SK-N-SH treated with all-trans-retinoic acid at 6 μM for 48 hours (cell line): Measurements from ENCODE around the gene HDAC10.

ENCODE experiments used
- ATAC-seq: fragments of 200-7000 bp; cut with Tn5 transposase; 3 replicates; pipeline ENCODE4 v1.9.1; 2020; ENCODE audit warnings: mild to moderate bottlenecking, moderate library complexity
- ARNTL ChIP-seq: fragments of 450-650 bp; formaldehyde crosslinking; IDR thresholded peaks from 2 replicates; pipeline ENCODE4 v1.5.0; 2020; ENCODE audit warnings: low read depth, mild to moderate bottlenecking, moderate library complexity, borderline replicate concordance
- BACH2 ChIP-seq: fragments of 250-450 bp; sonication (Bioruptor Pico); IDR thresholded peaks from 2 replicates; pipeline ENCODE4 v1.9.0; 2021; ENCODE audit warnings: mild to moderate bottlenecking, borderline replicate concordance
- CSDC2 ChIP-seq: fragments of 250-450 bp; sonication (Bioruptor Pico); IDR thresholded peaks from 2 replicates; pipeline ENCODE4 v1.5.0; 2020; ENCODE audit warnings: mild to moderate bottlenecking, moderate library complexity
- CSRNP3 ChIP-seq: fragments of 250-450 bp; sonication (Bioruptor Pico); IDR thresholded peaks from 2 replicates; pipeline ENCODE4 v1.5.1; 2021; ENCODE audit warnings: mild to moderate bottlenecking, moderate library complexity
- GLIS3 ChIP-seq: fragments of 250-450 bp; sonication (Bioruptor Pico); IDR thresholded peaks from 2 replicates; pipeline ENCODE4 v1.5.0; 2020; ENCODE audit warnings: mild to moderate bottlenecking, moderate library complexity
- ISL1 ChIP-seq: fragments of 250-450 bp; sonication (Bioruptor Pico); IDR thresholded peaks from 2 replicates; pipeline ENCODE4 v2.1.2; 2022; ENCODE audit warnings: mild to moderate bottlenecking, moderate library complexity
- OSR1 ChIP-seq: fragments of 250-450 bp; sonication (Bioruptor Pico); IDR thresholded peaks from 2 replicates; pipeline ENCODE4 v1.8.0; 2022; ENCODE audit warnings: moderate library complexity, mild to moderate bottlenecking, inconsistent platforms
- PATZ1 ChIP-seq: fragments of 250-450 bp; sonication (Bioruptor Pico); IDR thresholded peaks from 2 replicates; pipeline ENCODE4 v1.8.0; 2020; ENCODE audit warnings: mild to moderate bottlenecking, moderate library complexity, borderline replicate concordance
- POU6F1 ChIP-seq: fragments of 250-450 bp; sonication (Bioruptor Pico); IDR thresholded peaks from 2 replicates; pipeline ENCODE4 v1.8.0; 2021; ENCODE audit warnings: low read depth, mild to moderate bottlenecking, moderate library complexity, borderline replicate concordance
- PPARA ChIP-seq: fragments of 250-450 bp; sonication (Bioruptor Pico); IDR thresholded peaks from 2 replicates; pipeline ENCODE4 v1.5.0; 2020; ENCODE audit warnings: mild to moderate bottlenecking, borderline replicate concordance
- RARB ChIP-seq: fragments of 250-450 bp; sonication (Bioruptor Pico); IDR thresholded peaks from 2 replicates; pipeline ENCODE4 v1.8.0; 2021; ENCODE audit warnings: mild to moderate bottlenecking, moderate library complexity
- SNAI2 ChIP-seq: fragments of 250-450 bp; sonication (Bioruptor Pico); IDR thresholded peaks from 2 replicates; pipeline ENCODE4 v1.5.0; 2020; ENCODE audit warnings: mild to moderate bottlenecking, moderate library complexity
- TCF4 ChIP-seq: fragments of 250-450 bp; sonication (Bioruptor Pico); IDR thresholded peaks from 2 replicates; pipeline ENCODE4 v1.8.0; 2021; ENCODE audit warnings: mild to moderate bottlenecking, moderate library complexity, borderline replicate concordance
- TOX ChIP-seq: fragments of 250-450 bp; sonication (Bioruptor Pico); IDR thresholded peaks from 2 replicates; pipeline ENCODE4 v1.8.0; 2021; ENCODE audit warnings: mild to moderate bottlenecking, moderate library complexity, borderline replicate concordance
- ZC3H10 ChIP-seq: fragments of 250-450 bp; sonication (Bioruptor Pico); IDR thresholded peaks from 2 replicates; pipeline ENCODE4 v1.5.1; 2021; ENCODE audit warnings: mild to moderate bottlenecking, moderate library complexity
- ZFP3 ChIP-seq: fragments of 250-450 bp; sonication (Bioruptor Pico); IDR thresholded peaks from 2 replicates; pipeline ENCODE4 v1.5.0; 2020; ENCODE audit warnings: mild to moderate bottlenecking, moderate library complexity
- ZFP30 ChIP-seq: fragments of 450-650 bp; formaldehyde crosslinking; IDR thresholded peaks from 2 replicates; pipeline ENCODE4 v1.5.0; 2022; ENCODE audit warnings: mild to moderate bottlenecking, moderate library complexity
- ZNF565 ChIP-seq: fragments of 450-650 bp; formaldehyde crosslinking; conservative IDR thresholded peaks from 2 replicates; pipeline ENCODE4 v1.5.0; 2020; ENCODE audit warnings: low read depth, mild to moderate bottlenecking, moderate library complexity
- ZNF70 ChIP-seq: fragments of 450-650 bp; formaldehyde crosslinking; IDR thresholded peaks from 2 replicates; pipeline ENCODE4 v1.5.0; 2020; ENCODE audit warnings: mild to moderate bottlenecking, moderate library complexity
- ZNF8 ChIP-seq: fragments of 450-650 bp; formaldehyde crosslinking; IDR thresholded peaks from 2 replicates; pipeline ENCODE4 v1.5.0; 2020; ENCODE audit warnings: mild to moderate bottlenecking, moderate library complexity
- TF ChIP-seq, protein P1 (sequence below): fragments of 250-450 bp; sonication (Bioruptor Pico); IDR thresholded peaks from 2 replicates; pipeline ENCODE4 v1.5.1; 2020; ENCODE audit warnings: low read depth, mild to moderate bottlenecking, moderate library complexity
- TF ChIP-seq, protein P2 (sequence below): fragments of 250-450 bp; sonication (Bioruptor Pico); IDR thresholded peaks from 2 replicates; pipeline ENCODE4 v1.5.0; 2020; ENCODE audit warnings: mild to moderate bottlenecking, moderate library complexity

The HDAC10 gene

GRCh38 chr22:50287731-50288130 lies 36.7 kb upstream of the HDAC10 start:
- ATAC-seq, result no peak
- TF ChIP-seq, protein P1, sequence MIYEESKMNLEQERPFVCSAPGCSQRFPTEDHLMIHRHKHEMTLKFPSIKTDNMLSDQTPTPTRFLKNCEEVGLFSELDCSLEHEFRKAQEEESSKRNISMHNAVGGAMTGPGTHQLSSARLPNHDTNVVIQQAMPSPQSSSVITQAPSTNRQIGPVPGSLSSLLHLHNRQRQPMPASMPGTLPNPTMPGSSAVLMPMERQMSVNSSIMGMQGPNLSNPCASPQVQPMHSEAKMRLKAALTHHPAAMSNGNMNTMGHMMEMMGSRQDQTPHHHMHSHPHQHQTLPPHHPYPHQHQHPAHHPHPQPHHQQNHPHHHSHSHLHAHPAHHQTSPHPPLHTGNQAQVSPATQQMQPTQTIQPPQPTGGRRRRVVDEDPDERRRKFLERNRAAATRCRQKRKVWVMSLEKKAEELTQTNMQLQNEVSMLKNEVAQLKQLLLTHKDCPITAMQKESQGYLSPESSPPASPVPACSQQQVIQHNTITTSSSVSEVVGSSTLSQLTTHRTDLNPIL (CRISPR knock-in tag), result no peak
- TF ChIP-seq GLIS3 (CRISPR knock-in tag) (no peak), BACH2 (CRISPR knock-in tag) (no peak), ZFP3 (no peak), OSR1 (CRISPR knock-in tag) (no peak), PPARA (CRISPR knock-in tag) (no peak), ZNF8 (no peak), SNAI2 (CRISPR knock-in tag) (no peak), CSRNP3 (CRISPR knock-in tag) (no peak), TCF4 (CRISPR knock-in tag) (no peak), POU6F1 (CRISPR knock-in tag) (no peak), ZC3H10 (CRISPR knock-in tag) (no peak), PATZ1 (CRISPR knock-in tag) (no peak), ZNF565 (CRISPR knock-in tag) (no peak), ZFP30 (CRISPR knock-in tag) (no peak)
- TF ChIP-seq, protein P2, sequence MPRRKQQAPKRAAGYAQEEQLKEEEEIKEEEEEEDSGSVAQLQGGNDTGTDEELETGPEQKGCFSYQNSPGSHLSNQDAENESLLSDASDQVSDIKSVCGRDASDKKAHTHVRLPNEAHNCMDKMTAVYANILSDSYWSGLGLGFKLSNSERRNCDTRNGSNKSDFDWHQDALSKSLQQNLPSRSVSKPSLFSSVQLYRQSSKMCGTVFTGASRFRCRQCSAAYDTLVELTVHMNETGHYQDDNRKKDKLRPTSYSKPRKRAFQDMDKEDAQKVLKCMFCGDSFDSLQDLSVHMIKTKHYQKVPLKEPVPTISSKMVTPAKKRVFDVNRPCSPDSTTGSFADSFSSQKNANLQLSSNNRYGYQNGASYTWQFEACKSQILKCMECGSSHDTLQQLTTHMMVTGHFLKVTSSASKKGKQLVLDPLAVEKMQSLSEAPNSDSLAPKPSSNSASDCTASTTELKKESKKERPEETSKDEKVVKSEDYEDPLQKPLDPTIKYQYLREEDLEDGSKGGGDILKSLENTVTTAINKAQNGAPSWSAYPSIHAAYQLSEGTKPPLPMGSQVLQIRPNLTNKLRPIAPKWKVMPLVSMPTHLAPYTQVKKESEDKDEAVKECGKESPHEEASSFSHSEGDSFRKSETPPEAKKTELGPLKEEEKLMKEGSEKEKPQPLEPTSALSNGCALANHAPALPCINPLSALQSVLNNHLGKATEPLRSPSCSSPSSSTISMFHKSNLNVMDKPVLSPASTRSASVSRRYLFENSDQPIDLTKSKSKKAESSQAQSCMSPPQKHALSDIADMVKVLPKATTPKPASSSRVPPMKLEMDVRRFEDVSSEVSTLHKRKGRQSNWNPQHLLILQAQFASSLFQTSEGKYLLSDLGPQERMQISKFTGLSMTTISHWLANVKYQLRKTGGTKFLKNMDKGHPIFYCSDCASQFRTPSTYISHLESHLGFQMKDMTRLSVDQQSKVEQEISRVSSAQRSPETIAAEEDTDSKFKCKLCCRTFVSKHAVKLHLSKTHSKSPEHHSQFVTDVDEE, result no peak

DNA sequence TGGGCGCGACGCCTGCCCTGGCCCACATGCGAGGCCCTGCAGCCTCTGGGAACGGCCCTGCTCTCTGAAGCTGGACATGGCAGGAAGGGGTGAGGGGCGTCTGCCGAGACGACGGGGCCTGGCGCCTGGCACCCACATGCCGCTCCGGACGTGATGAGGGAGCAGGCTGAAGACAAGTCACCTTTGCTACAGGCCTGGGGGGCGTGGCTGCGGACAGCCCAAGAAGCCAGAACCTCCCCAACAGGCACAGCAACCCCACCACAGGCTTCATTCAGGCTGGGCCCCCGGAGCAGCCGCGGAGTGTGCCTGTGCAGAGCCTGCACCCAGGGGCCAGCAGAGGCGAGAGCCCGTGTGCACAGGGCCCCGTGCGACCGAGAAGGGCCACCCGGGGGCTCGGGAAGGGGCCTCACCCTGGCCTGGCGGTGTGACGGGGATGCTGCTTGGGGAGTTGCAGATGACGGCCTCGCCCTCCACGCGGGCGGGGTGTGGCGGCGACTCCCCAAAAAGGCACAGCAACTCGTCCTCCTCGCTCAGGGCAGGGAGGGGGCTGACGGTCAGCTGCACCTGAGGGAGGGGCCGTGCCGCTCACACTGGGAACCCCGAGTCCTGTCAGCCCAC lies 35.7 kb upstream of the HDAC10 start:
- ATAC-seq, result no peak
- TF ChIP-seq TOX, result no peak
- TF ChIP-seq CSDC2 (CRISPR knock-in tag), result no peak
- TF ChIP-seq ZNF565 (CRISPR knock-in tag), result no peak
- TF ChIP-seq SNAI2 (CRISPR knock-in tag), result no peak
- TF ChIP-seq PPARA (CRISPR knock-in tag), result no peak
- no peak for TF ChIP-seq ARNTL
- no peak for TF ChIP-seq CSRNP3 (CRISPR knock-in tag)
- TF ChIP-seq ISL1 (CRISPR knock-in tag), result no peak
- TF ChIP-seq PATZ1 (CRISPR knock-in tag), result no peak
- no peak for TF ChIP-seq ZNF70 (CRISPR knock-in tag)
- TF ChIP-seq RARB (CRISPR knock-in tag), result no peak
- no peak for TF ChIP-seq OSR1 (CRISPR knock-in tag)
- TF ChIP-seq, protein P2, result no peak
- TF ChIP-seq, protein P1 (CRISPR knock-in tag), result no peak
